Measurements from ENCODE around the gene EML2.

EML2 gene

GRCh38 chr19:45567609-45568008 lies 71.6 kb downstream of the EML2 start (continued):
- TF ChIP-seq ZNF843 (tag by site-specific recombination; IDR thresholded peaks at IDR 0.05) = 0 out of 2 replicates have a peak, but pooled peaks have one; percentile 15
- peak; percentile 84 for TF ChIP-seq WT1 (tag by site-specific recombination; IDR thresholded peaks at IDR 0.05)

- no peak overlapping the region for H3K27ac ChIP-seq (ENCODE audit: extremely low read depth, low read depth, low read length)
- H3K4me3 ChIP-seq (ENCODE audit: low read depth, low read length) = no peak overlapping the region
- CTCF ChIA-PET = interaction anchor here (0.5 kb wide), 1 partner anchor 79 kb away, joined by 5 read pairs; no protein-coding TSS in a partner anchor
These were observed 74.9 kb downstream of the EML2 start for GRCh38 chr19:45564131-45564780.

More at GRCh38 chr19:45564131-45564780, 74.9 kb downstream of the EML2 start:
- H3K4me1 ChIP-seq (ENCODE audit: control insufficient read depth, insufficient read depth, low read length) = peaks cover 7% of the 10 kb centered on the region
- H3K36me3 ChIP-seq (ENCODE audit: control insufficient read depth in 2 of 2, insufficient read depth in 1 of 2, low read length in 2 of 2) = no peaks in the 10 kb centered on the region
- POLR2A ChIA-PET = no interaction called here
- no peaks in the 10 kb centered on the region for H3K9me3 ChIP-seq (ENCODE audit: control insufficient read depth, insufficient read depth, low read depth, low read length)
- no peak for TF ChIP-seq ZNF155 (tag by site-specific recombination; IDR thresholded peaks at IDR 0.05)
- TF ChIP-seq ZNF10 (tag by site-specific recombination; IDR thresholded peaks at IDR 0.05) = no peak
- TF ChIP-seq REST (tag by site-specific recombination; IDR thresholded peaks at IDR 0.05) = no peak
- TF ChIP-seq ZNF48 (tag by site-specific recombination; IDR thresholded peaks at IDR 0.05) = no peak
- peak; percentile 49 for TF ChIP-seq GLIS2 (tag by site-specific recombination; IDR thresholded peaks at IDR 0.05)
- TF ChIP-seq PRDM6 (tag by site-specific recombination; IDR thresholded peaks at IDR 0.05) = no peak
- TF ChIP-seq ZNF398 (tag by site-specific recombination; IDR thresholded peaks at IDR 0.05) = 0 out of 2 replicates have a peak, but pooled peaks have one; percentile 19
- TF ChIP-seq ZSCAN30 (tag by site-specific recombination; IDR thresholded peaks at IDR 0.05) = no peak
- peak; percentile 79 for TF ChIP-seq GLIS1 (tag by site-specific recombination; IDR thresholded peaks at IDR 0.05)
